ENCODE data around the gene GFRA1. TPM values are rescaled to one million over a fixed set of nuclear protein-coding genes. Genes with fewer than 3 reads are reported as not detected.

The GFRA1 gene
- total and polyA plus RNA-seq, 10 donors, result 0.52 to 36.5 (median 4.5) TPM

DNA sequence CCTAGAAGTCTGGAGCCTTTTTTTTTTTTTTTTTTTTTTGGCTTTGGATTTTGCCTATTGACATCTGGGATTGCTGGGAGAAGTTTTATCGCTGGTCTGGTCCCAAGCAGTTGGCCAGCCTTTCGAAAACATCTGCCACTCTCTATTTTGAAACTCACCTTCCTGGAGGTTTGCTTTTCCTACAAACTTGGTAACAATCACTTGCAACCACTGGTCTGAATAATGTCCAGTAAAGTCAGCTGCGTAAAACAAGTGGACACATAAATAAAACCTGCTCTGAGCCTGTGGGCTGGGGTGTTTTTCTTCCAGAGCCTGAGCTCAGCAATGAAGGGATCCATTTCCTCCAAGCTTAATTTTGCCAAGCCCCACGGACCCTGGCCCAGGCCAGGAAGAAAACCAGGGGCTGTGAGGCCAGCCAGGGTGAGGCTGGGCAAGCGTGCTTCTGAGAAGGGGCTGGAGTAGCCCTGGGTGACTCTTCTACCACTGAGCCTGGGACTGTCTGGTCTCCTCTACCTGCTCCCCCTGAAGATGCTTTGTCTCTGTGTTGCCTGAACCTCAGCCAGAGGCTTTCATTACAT lies 202.2 kb downstream of the GFRA1 start:
- 76 to 88% (median 81%) methylated on average over 5 of the region's 5 CpGs for WGBS, 5 donors
- TF ChIP-seq POLR2A (IDR thresholded peaks at IDR 0.05), result no peak
- no peak for TF ChIP-seq POLR2AphosphoS5 (IDR thresholded peaks at IDR 0.05)
- TF ChIP-seq, protein P1, sequence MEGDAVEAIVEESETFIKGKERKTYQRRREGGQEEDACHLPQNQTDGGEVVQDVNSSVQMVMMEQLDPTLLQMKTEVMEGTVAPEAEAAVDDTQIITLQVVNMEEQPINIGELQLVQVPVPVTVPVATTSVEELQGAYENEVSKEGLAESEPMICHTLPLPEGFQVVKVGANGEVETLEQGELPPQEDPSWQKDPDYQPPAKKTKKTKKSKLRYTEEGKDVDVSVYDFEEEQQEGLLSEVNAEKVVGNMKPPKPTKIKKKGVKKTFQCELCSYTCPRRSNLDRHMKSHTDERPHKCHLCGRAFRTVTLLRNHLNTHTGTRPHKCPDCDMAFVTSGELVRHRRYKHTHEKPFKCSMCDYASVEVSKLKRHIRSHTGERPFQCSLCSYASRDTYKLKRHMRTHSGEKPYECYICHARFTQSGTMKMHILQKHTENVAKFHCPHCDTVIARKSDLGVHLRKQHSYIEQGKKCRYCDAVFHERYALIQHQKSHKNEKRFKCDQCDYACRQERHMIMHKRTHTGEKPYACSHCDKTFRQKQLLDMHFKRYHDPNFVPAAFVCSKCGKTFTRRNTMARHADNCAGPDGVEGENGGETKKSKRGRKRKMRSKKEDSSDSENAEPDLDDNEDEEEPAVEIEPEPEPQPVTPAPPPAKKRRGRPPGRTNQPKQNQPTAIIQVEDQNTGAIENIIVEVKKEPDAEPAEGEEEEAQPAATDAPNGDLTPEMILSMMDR (IDR thresholded peaks at IDR 0.05 in 8 of 11, conservative IDR thresholded peaks at IDR 0.05 in 3 of 11), result no peak

DNA sequence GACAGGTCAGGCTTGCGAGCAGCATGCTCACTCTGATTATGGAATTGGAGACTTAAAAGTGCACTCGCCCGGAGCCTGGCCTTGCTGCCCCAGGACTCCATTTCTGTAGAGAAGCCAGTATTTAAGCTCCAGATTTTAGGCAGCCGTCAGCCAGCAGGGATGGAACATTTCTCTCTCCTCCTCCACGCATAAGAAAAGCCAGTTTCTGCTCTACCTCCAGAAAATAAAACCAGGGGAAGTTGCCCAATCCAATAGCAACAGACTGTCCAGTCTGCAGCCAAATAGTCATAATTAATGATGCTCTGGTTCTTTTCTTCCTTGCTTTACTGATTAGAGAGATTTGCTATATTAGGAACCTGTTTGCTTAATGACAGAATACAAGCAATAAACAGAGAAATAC lies 203.2 kb downstream of the GFRA1 start:
- 60 to 69% (median 67%) methylated on average over 5 of the region's 5 CpGs for WGBS, 5 donors

More for the DNA sequence above, 202.2 kb downstream of the GFRA1 start:
- Histone ChIP-seq H3K27ac (no peak overlapping the region), H3K36me3 (no peaks in the 10 kb centered on the region), H3K9me3 (no peaks in the 10 kb centered on the region), H3K27me3 (replicated peaks in 1 of 7) (no peaks in the 10 kb centered on the region), H3K4me3 (no peak overlapping the region), H3K4me1 (no peaks in the 10 kb centered on the region)
- DNase-seq, result no peak
- intact Hi-C loops (cut with DNase I; ENCODE audit: low total_unique reads), result no loop called here

DNA sequence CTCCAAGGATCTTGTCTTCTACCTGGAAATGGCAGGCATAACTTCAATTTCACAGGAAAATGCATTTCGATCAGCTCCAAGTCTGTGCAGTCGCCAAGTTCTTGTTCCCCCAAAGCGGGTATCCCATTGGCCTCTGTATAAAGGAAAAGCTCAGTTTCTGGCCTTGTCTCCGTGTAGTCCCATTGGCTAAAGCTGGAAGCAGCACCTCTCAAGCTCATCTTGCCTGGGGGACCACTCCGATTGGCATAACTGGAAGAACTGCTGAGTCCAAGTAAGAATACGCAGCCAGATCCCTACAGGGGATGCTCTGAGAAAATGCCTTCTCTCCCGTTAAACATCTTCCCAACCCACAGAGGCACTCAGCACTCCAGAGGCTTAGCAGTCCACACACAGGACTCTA lies 205.2 kb downstream of the GFRA1 start:
- no peak overlapping the region for H3K27ac ChIP-seq
- H3K27me3 ChIP-seq (replicated peaks in 1 of 7), result no peaks in the 10 kb centered on the region
- no peaks in the 10 kb centered on the region for H3K36me3 ChIP-seq
- H3K4me1 ChIP-seq, result no peaks in the 10 kb centered on the region
- H3K9me3 ChIP-seq, result no peaks in the 10 kb centered on the region
- DNase-seq, result no peak
- 88 to 94% (median 93%) methylated on average over 7 of the region's 7 CpGs for WGBS, 5 donors
- H3K4me3 ChIP-seq, result no peak overlapping the region
- intact Hi-C loops (cut with DNase I; ENCODE audit: low total_unique reads), result no loop called here
- TF ChIP-seq POLR2A (IDR thresholded peaks at IDR 0.05), result no peak

More for the DNA sequence above, 203.2 kb downstream of the GFRA1 start:
- H3K4me3 ChIP-seq, result no peak overlapping the region
- H3K9me3 ChIP-seq, result no peaks in the 10 kb centered on the region
- no peak overlapping the region for H3K27ac ChIP-seq
- no peaks in the 10 kb centered on the region for H3K36me3 ChIP-seq
- H3K27me3 ChIP-seq (replicated peaks in 1 of 7), result no peaks in the 10 kb centered on the region
- TF ChIP-seq POLR2A (IDR thresholded peaks at IDR 0.05), result no peak
- no peak for TF ChIP-seq POLR2AphosphoS5 (IDR thresholded peaks at IDR 0.05)
- TF ChIP-seq, protein P1 (IDR thresholded peaks at IDR 0.05 in 8 of 11, conservative IDR thresholded peaks at IDR 0.05 in 3 of 11), result no peak
- DNase-seq, result no peak
- intact Hi-C loops (cut with DNase I; ENCODE audit: low total_unique reads), result no loop called here
- H3K4me1 ChIP-seq, result no peaks in the 10 kb centered on the region

DNA sequence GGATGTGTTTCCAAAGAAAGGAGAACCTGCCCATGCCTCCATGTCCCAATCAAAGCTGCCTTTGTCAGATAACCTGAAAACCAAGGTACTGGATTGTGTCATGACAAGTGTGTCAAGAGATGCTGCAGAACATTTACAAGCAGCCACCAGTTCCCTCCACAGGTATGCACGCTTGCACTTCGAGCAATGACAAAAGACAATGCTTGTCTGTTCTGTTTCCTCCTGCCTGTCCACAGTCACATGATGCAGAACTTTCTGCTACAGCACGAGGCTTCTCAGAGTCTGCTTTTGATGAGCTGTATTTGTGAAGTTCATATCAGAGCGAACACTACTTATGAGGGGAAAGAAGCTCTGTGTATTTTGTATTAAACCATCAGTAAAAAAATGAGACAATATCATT lies 209.9 kb downstream of the GFRA1 start:
- TF ChIP-seq POLR2A (IDR thresholded peaks at IDR 0.05) (no peak), POLR2AphosphoS5 (IDR thresholded peaks at IDR 0.05) (no peak)
- TF ChIP-seq, protein P1 (IDR thresholded peaks at IDR 0.05 in 8 of 11, conservative IDR thresholded peaks at IDR 0.05 in 3 of 11), result no peak
- 66 to 78% (median 70%) methylated on average over 4 of the region's 4 CpGs for WGBS, 5 donors
- no peaks in the 10 kb centered on the region for H3K9me3 ChIP-seq
- H3K36me3 ChIP-seq, result no peaks in the 10 kb centered on the region
- no peaks in the 10 kb centered on the region for H3K27me3 ChIP-seq (replicated peaks in 1 of 7)
- intact Hi-C loops (cut with DNase I; ENCODE audit: low total_unique reads), result no loop called here
- H3K4me3 ChIP-seq, result no peak overlapping the region
- no peak for DNase-seq
- no peak overlapping the region for H3K27ac ChIP-seq
- H3K4me1 ChIP-seq, result no peaks in the 10 kb centered on the region

- Histone ChIP-seq H3K4me3 (no peak overlapping the region), H3K27me3 (replicated peaks in 1 of 7) (no peaks in the 10 kb centered on the region), H3K36me3 (no peaks in the 10 kb centered on the region), H3K9me3 (no peaks in the 10 kb centered on the region), H3K4me1 (no peaks in the 10 kb centered on the region), H3K27ac (no peak overlapping the region)
- intact Hi-C loops (cut with DNase I; ENCODE audit: low total_unique reads), result no loop called here
- DNase-seq, result no peak
- TF ChIP-seq, protein P1 (IDR thresholded peaks at IDR 0.05 in 8 of 11, conservative IDR thresholded peaks at IDR 0.05 in 3 of 11), result no peak
- TF ChIP-seq POLR2AphosphoS5 (IDR thresholded peaks at IDR 0.05) (no peak), POLR2A (IDR thresholded peaks at IDR 0.05) (no peak)
- 47 to 73% (median 48%) methylated on average over 7 of the region's 7 CpGs for WGBS, 5 donors
Measured at GRCh38 chr10:116060864-116061263, 212.1 kb downstream of the GFRA1 start.

Data from spleen (tissue), 11 donors.